Effector memory CD4-positive, alpha-beta T cell (primary cell): Measurements from ENCODE around the gene PSMA2.

Source experiments
- DNase-seq, 3 donors: peaks; one replicate each; pipeline ENCODE4 v3.0.0-alpha.2; 2020
- H3K27ac ChIP-seq: 2 replicates; pipeline ENCODE4 v1.7.0; 2013; ENCODE audit warnings: mild to moderate bottlenecking, low read length, moderate library complexity; ENCODE audit not compliant: insufficient read depth, poor library complexity, severe bottlenecking
- H3K27me3 ChIP-seq: replicated peaks from 2 replicates; pipeline ENCODE4 v1.7.0; 2013; ENCODE audit warnings: mild to moderate bottlenecking, low read length; ENCODE audit not compliant: insufficient read depth, control insufficient read depth, poor library complexity, severe bottlenecking
- H3K36me3 ChIP-seq: 2 replicates; pipeline ENCODE4 v1.7.0; 2013; ENCODE audit warnings: mild to moderate bottlenecking, low read length, moderate library complexity; ENCODE audit not compliant: control insufficient read depth, insufficient read depth
- H3K4me1 ChIP-seq: 2 replicates; pipeline ENCODE4 v1.7.0; 2013; ENCODE audit warnings: low read length, mild to moderate bottlenecking; ENCODE audit not compliant: control insufficient read depth, insufficient read depth, poor library complexity, severe bottlenecking
- H3K4me3 ChIP-seq: 2 replicates; pipeline ENCODE4 v1.7.0; 2013; ENCODE audit warnings: low read length, low read depth, mild to moderate bottlenecking; ENCODE audit not compliant: insufficient read depth, poor library complexity, severe bottlenecking
- H3K9me3 ChIP-seq: 2 replicates; pipeline ENCODE4 v1.7.0; 2013; ENCODE audit warnings: mild to moderate bottlenecking, low read length, moderate library complexity; ENCODE audit not compliant: control insufficient read depth

PSMA2 gene

DNA sequence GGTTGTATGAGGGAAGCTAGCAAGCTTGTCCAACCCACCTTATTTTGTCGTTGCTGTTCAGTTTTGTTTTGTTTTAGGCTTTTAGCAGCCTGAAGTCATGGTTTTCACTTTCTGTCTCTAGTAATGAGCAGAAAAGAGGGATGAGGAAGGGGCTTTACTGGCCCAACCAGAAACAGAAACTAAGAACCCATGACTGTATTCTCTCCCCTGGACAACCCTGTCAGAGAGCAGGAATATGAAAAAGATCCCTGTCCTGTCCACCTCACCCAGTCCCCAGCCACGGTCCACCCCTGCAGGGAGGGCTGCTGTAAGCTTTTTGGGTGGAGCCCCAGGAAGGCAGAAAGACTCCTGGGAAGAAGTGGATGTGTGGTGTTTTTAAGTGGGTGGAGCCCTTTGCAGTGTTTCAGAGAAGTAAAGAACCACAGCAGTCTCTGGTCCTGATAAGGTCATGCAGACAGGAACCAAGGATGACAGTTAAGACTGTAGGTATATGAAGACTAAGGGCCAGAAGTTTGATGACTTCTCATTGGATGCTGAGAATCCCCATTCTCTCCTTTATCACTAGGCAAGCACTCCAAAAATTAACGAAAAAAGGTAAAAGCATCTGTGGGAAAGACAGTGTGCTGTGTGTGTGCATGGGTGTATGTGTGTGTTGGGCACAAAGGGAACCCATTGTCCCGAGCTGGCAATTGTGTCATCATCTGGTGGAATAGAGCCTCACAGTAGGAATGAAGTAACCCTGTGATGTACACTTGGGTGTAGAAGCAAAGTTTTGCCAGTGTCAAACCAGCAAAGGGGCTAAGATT is 14.1 kb upstream of the PSMA2 start:
- H3K9me3 ChIP-seq, result no peaks in the 10 kb centered on the region
- H3K4me3 ChIP-seq, result no peak overlapping the region
- no peak for DNase-seq
- H3K36me3 ChIP-seq, result no peaks in the 10 kb centered on the region
- no peaks in the 10 kb centered on the region for H3K4me1 ChIP-seq
- no peak overlapping the region for H3K27ac ChIP-seq
- no peaks in the 10 kb centered on the region for H3K27me3 ChIP-seq

DNA sequence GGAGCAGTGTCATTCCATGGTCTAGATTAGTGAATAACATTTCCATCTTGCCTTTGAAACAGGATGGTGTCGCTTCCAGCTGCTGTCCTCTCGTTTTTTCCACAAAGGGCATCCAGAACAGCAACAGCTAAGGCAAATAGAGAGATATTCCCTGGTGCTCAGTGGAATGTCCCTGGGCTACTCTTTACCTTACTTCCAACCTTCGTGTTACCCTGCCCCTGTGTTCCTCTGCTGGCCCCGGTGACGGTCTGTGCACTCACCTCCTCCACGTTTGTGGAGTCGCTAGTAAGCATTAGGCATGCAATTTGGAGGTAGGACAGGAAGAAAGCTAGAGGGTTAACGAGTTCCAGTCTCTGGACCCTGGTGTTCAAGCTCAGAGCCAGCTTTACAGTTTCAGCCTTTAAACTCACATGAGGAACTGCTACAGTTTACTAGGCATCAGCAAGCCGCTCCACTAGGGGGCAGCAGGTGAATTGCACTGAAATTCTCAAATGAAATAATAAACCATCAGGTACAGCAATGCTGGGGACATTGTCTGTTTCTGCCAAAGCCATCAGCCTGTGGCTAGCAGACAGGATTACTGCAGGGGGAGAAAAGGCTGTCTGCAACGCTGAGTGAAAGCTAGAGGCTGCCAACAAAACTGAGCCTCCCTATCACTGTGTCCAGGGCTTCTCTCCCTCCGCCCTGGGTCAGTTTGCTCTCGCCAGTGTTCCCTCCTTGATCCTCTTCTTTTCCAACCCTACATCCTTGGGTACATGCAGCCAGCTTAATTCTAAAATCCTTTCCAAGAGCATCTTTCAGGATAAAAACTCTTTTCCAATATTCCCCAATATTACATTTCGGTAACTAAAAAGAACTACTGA is 9.2 kb upstream of the PSMA2 start:
- peak; percentile 27 to 41 (median 32) for DNase-seq
- Histone ChIP-seq H3K27me3 (no peaks in the 10 kb centered on the region), H3K27ac (no peak overlapping the region)

DNA sequence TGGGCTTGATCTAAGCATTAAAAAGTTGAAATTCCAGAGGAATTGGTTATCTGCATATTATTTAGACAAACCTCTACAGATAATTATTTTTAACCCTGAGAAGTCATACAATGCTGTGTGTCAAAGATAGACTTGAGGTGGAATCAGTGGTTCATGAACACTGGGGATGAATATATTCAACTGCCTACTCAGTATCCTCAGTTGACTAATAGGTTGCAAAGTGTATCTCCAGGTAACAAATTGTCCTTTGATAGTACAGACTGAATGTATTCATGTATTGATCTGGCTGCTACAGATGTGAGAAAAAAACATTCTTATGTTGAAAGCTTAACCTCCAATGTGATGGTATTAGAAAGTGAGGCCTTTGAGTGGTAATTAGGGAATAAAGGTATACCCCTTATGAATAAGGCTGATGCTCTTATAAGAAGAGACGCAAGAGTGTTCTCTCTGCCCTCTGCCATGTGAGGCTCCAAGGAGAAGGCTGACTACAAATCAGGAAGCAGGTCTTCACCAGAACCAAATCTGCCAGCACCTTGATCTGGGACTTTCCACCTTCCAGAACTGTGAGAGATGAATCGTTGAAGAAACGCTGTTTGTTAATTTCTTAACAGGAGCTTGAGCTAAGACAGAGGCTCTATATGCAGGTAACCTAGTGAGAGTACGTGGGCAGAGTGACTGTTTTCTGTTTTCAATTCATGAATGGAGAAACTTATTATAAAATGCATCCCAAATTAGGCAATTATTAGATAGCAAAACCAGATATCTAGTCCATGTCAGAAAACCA is 7.7 kb upstream of the PSMA2 start:
- Histone ChIP-seq H3K4me3 (no peak overlapping the region), H3K27me3 (no peaks in the 10 kb centered on the region), H3K9me3 (no peaks in the 10 kb centered on the region), H3K27ac (no peak overlapping the region), H3K4me1 (no peaks in the 10 kb centered on the region), H3K36me3 (peaks cover 26% of the 10 kb centered on the region)
- DNase-seq, result no peak

More for the DNA sequence above, 9.2 kb upstream of the PSMA2 start:
- Histone ChIP-seq H3K4me1 (no peaks in the 10 kb centered on the region), H3K36me3 (peaks cover 20% of the 10 kb centered on the region), H3K4me3 (no peak overlapping the region), H3K9me3 (no peaks in the 10 kb centered on the region)

DNA sequence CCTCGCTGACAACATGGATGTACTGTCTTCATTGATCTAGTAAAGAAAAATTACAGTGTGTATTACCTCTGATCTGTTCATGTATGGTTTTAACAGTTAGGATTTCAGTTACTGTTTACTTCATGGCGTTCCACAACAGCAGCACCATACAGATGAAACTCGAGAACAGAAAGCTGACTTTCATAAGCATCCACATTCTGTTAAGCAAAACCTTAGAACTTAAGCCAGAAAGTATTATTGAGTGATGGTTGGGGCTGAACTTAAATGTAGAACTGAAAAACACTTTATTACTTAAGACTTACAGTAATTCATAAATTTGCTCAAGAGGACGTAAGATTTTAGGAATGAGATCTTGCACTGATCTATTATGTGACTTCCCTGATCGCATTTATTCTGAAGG is 3.9 kb upstream of the PSMA2 start:
- Histone ChIP-seq H3K36me3 (peaks cover 26% of the 10 kb centered on the region), H3K9me3 (no peaks in the 10 kb centered on the region), H3K27ac (no peak overlapping the region), H3K4me3 (no peak overlapping the region), H3K4me1 (peaks cover 9% of the 10 kb centered on the region), H3K27me3 (no peaks in the 10 kb centered on the region)
- no peak for DNase-seq

DNA sequence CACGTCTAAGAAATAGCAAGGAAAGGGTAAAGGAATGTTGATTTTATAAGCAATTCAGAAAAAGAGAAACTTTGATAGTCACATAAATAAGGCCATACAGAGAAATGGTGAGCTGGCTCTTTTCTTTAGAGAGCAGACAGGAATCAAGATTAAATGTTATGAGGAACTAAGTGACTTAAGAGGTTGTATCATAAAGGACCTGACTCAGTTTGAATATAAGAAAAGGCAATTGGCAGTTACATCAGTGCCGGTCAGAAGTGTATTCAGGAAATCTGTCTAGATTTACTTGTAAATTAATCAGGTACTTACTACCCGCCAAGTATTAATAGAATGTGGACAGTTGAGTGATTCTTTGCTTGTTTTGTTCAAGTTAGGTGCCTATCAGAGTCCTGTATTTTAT is 2.3 kb upstream of the PSMA2 start:
- H3K4me3 ChIP-seq, result no peak overlapping the region
- H3K36me3 ChIP-seq, result peaks cover 22% of the 10 kb centered on the region
- DNase-seq, result no peak
- no peak overlapping the region for H3K27ac ChIP-seq
- no peaks in the 10 kb centered on the region for H3K9me3 ChIP-seq
- no peaks in the 10 kb centered on the region for H3K27me3 ChIP-seq
- H3K4me1 ChIP-seq, result peaks cover 23% of the 10 kb centered on the region

DNA sequence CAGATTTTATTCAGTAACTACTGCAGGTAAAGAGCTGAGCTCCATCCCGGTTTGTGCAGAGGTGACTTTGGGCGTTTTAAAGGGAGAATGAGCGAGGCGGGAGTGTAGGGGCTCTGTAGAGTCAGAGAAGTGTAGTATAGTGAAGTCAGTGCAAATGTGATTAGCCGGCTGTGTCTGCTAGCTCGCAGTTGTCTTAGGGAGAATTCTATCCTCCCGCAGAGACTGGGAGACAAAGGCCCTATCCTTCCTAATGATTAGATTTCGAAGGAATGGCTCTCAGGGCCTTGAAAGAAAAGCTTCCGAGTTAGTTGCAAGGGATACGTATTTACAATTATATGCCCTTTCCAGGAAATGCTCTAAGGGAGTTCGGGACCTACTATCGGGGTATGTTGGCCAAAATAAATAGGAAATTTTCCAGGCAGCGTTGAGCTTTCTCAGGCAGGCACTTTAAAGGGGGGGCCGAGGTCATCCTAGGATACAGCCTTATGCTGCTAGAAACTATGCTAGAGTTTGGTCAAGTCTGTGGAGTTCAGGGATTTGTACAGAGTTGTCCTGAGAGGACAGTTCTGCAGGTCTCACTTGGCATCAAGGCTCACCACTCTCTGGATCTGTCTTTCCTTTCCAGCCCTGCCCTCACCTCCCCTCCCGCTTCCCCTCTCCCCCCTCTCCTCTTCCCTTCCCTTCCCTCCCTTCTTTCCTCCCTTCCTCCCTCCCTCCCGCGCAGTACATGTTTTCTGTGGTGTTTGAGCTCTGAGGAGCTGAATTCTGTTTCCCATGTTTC is 1.0 kb upstream of the PSMA2 start:
- H3K9me3 ChIP-seq, result no peaks in the 10 kb centered on the region
- peak overlapping the region; percentile 77 for H3K27ac ChIP-seq
- peak overlapping the region; percentile 69 for H3K4me3 ChIP-seq
- no peak for DNase-seq
- H3K36me3 ChIP-seq, result peaks cover 18% of the 10 kb centered on the region
- H3K27me3 ChIP-seq, result no peaks in the 10 kb centered on the region
- peaks cover 24% of the 10 kb centered on the region for H3K4me1 ChIP-seq

DNA sequence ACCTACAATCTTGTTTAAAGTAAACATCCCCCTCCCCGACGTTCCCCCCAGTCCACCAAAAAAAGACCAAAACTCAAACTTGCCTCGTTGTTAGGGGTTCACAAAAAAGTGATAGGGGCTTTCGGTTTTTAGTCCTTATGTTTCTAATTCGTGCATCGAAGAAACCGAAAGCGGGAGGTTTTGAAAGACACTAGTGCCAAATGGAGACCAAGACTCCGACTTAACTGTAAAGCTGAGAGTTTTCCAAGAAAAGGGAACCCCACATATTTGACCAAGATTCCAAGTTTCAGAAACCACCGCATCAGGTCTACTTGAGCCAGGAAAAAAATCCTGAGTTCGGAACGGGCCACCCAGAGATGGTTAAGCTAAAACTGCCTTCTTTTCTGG is 534 bp downstream of the PSMA2 start:
- no peak for DNase-seq
- H3K9me3 ChIP-seq, result no peaks in the 10 kb centered on the region
- H3K4me3 ChIP-seq, result peak overlapping the region; percentile 69
- peak overlapping the region; percentile 77 for H3K27ac ChIP-seq
- H3K4me1 ChIP-seq, result peaks cover 24% of the 10 kb centered on the region
- H3K36me3 ChIP-seq, result peaks cover 7% of the 10 kb centered on the region
- H3K27me3 ChIP-seq, result no peaks in the 10 kb centered on the region

DNA sequence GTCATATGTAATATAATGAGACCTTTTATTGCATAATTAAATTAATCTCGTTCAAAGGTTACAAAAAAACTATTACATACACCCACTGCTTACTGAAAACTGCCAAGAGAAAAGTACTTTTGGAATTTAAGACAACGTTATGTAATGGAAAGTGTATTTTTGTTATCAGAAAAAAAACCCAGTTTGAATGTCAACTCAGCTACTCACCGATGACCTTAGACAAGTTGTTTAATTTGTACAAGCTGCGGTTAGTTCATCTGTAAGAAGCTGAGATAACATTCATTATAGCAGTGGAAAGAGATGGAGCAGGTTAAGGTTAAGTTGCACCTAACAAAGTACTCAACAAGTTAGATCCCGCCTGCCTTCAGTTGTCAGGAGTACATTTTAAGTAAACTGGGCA is 1.1 kb downstream of the PSMA2 start:
- peak overlapping the region; percentile 69 for H3K4me3 ChIP-seq
- no peak for DNase-seq
- no peaks in the 10 kb centered on the region for H3K9me3 ChIP-seq
- peak overlapping the region; percentile 77 for H3K27ac ChIP-seq
- no peaks in the 10 kb centered on the region for H3K27me3 ChIP-seq
- H3K4me1 ChIP-seq, result peaks cover 24% of the 10 kb centered on the region
- peaks cover 9% of the 10 kb centered on the region for H3K36me3 ChIP-seq

DNA sequence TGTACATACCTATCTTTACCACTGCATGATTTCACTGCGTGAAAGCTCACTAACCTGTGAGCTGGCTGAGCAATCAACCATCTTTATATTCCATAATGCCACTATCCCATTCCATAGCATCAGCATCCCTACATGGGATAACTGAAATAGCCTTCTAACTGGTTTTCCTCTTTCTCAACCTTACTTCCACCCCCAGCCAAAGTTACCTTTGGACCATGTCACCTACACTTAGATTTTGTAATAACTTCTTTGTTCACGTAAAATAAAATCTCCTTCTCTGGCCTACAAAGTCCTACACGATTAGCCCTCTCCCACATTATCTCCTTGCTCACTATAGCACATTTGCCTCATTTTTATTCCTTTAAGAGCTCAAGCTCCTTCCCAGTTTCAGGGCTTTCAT is 2.5 kb downstream of the PSMA2 start:
- Histone ChIP-seq H3K9me3 (no peaks in the 10 kb centered on the region), H3K36me3 (peaks cover 20% of the 10 kb centered on the region), H3K27ac (no peak overlapping the region), H3K27me3 (no peaks in the 10 kb centered on the region), H3K4me1 (peaks cover 24% of the 10 kb centered on the region), H3K4me3 (no peak overlapping the region)
- no peak for DNase-seq
